K562 (cell line): Measurements from ENCODE around the gene UBN1. TPM values are rescaled to one million over a fixed set of nuclear protein-coding genes. Genes with fewer than 3 reads are reported as not detected.

Source experiments
- ATAC-seq: fragments of 200-7000 bp; cut with Tn5 transposase; 3 replicates; pipeline ENCODE4 v1.9.1; 2020; ENCODE audit warnings: moderate library complexity
- BruUV-seq: library from RNA; stranded (reverse); fragments of 400-500 nt; replicated peaks from 2 replicates; lab custom pipeline; 2021; lab: Mats Ljungman, UMichigan
- CTCF ChIA-PET: fragments of 300-600 bp; formaldehyde crosslinking; extraction: SDS; loops from one replicate; lab custom pipeline; 2021; ENCODE audit warnings: low intra/inter-chr PET ratio; lab: Yijun Ruan, JAX
- POLR2A ChIA-PET: fragments of 300-600, 350-650 bp; sonication (Branson Sonifier 250); formaldehyde crosslinking; extraction: SDS; loops from one replicate; lab custom pipeline; 2021; ENCODE audit warnings: antibody characterized with exemption, inconsistent platforms; lab: Yijun Ruan, JAX
- DNase-seq, 4 experiments: peaks; one replicate each; pipeline versions ENCODE4 v3.0.0 to v3.0.0-alpha.2; 2011 to 2018; ENCODE audit warnings: low spot score in 3 of 4, mixed read lengths in 3 of 4; ENCODE audit errors: extremely low read depth in 1 of 4
- FAIRE-seq: peaks from 2 replicates; lab custom pipeline; 2011; peaks lifted over from hg19 to GRCh38; lab: Jason Lieb, UNC
- H2AFZ ChIP-seq: 2 replicates; pipeline ENCODE4 v1.6.0; 2011; ENCODE audit warnings: low read depth, low read length, control low read depth, inconsistent platforms
- H3K27ac ChIP-seq: fragments of 200-600 bp; 3 replicates; pipeline ENCODE4 v1.8.0; 2011; ENCODE audit warnings: low read depth, mild to moderate bottlenecking, control low read depth, inconsistent platforms, low read length, moderate library complexity, mixed read lengths; ENCODE audit errors: extremely low read depth
- H3K27me3 ChIP-seq, 2 experiments: fragments of 300-600 bp in 1 of 2; 2 replicates in 1 of 2; 3 replicates in 1 of 2; pipeline versions ENCODE4 v1.6.0 to v1.8.0; 2011; ENCODE audit warnings: inconsistent platforms in 2 of 2, low read length in 2 of 2, mild to moderate bottlenecking in 1 of 2, mixed read lengths in 1 of 2, moderate library complexity in 1 of 2; ENCODE audit not compliant: control insufficient read depth in 2 of 2, insufficient read depth in 2 of 2
- H3K36me3 ChIP-seq: fragments of 300-600 bp; 3 replicates; pipeline ENCODE4 v1.8.0; 2011; ENCODE audit warnings: mild to moderate bottlenecking, low read length, inconsistent platforms; ENCODE audit not compliant: control insufficient read depth, insufficient read depth
- H3K4me1 ChIP-seq, 2 experiments: fragments of 200-600 bp in 1 of 2; replicated peaks in 1 of 2; 2 replicates in 1 of 2; 3 replicates in 1 of 2; pipeline versions ENCODE4 v1.5.1 to v1.8.0; 2011; ENCODE audit warnings: inconsistent platforms in 2 of 2, low read length in 2 of 2, mild to moderate bottlenecking in 1 of 2, mixed read lengths in 1 of 2, moderate library complexity in 1 of 2; ENCODE audit not compliant: control insufficient read depth in 2 of 2, insufficient read depth in 2 of 2
- H3K4me2 ChIP-seq: 2 replicates; pipeline ENCODE4 v1.6.1; 2011; ENCODE audit warnings: low read length, control low read depth, inconsistent platforms, mixed read lengths; ENCODE audit not compliant: insufficient read depth
- H3K4me3 ChIP-seq: fragments of 200-600 bp; sonication (generic), shearing (Covaris generic); 2 replicates; pipeline ENCODE4 v1.5.1; 2016; ENCODE audit warnings: control low read depth, inconsistent platforms
- H3K79me2 ChIP-seq: fragments of 200-600 bp; 3 replicates; pipeline ENCODE4 v1.8.0; 2011; ENCODE audit warnings: low read length, inconsistent platforms; ENCODE audit not compliant: control insufficient read depth, insufficient read depth
- H3K9ac ChIP-seq, 2 experiments: 2 replicates each; pipeline versions ENCODE4 v1.6.0 to v1.6.1; 2011; ENCODE audit warnings: low read depth in 2 of 2, low read length in 2 of 2, control low read depth in 1 of 2, inconsistent platforms in 1 of 2, mild to moderate bottlenecking in 1 of 2, mixed read lengths in 1 of 2; ENCODE audit not compliant: insufficient read depth in 1 of 2
- H3K9me1 ChIP-seq: one replicate; pipeline ENCODE4 v1.6.0; 2011; ENCODE audit warnings: inconsistent platforms, mild to moderate bottlenecking, low read length, moderate library complexity; ENCODE audit not compliant: control insufficient read depth, insufficient read depth
- H3K9me3 ChIP-seq: replicated peaks from 2 replicates; pipeline ENCODE4 v1.5.1; 2011; ENCODE audit warnings: low read depth, low read length, inconsistent platforms; ENCODE audit not compliant: control insufficient read depth, insufficient read depth
- H4K20me1 ChIP-seq: replicated peaks from 2 replicates; pipeline ENCODE4 v1.6.1; 2011; ENCODE audit warnings: low read length, inconsistent platforms, mixed read lengths; ENCODE audit not compliant: control insufficient read depth, insufficient read depth
- ATF3 ChIP-seq, 2 experiments: fragments of 450-650 bp in 1 of 2; sonication (generic) in 1 of 2; formaldehyde crosslinking in 1 of 2; IDR thresholded peaks in 1 of 2; conservative IDR thresholded peaks in 1 of 2; 2 replicates each; pipeline versions ENCODE4 v1.6.1 to v1.8.1; 2016 to 2023; ENCODE audit warnings: mild to moderate bottlenecking in 2 of 2, moderate library complexity in 2 of 2, inconsistent platforms in 1 of 2, missing genetic modification reagents in 1 of 2
- CBFA2T2 ChIP-seq: fragments of 450-650 bp; conservative IDR thresholded peaks from 2 replicates; pipeline ENCODE4 v1.6.1; 2017; ENCODE audit warnings: mild to moderate bottlenecking
- CREBBP ChIP-seq: IDR thresholded peaks from one replicate; pipeline ENCODE4 v1.6.1; 2012; ENCODE audit warnings: low read depth, mild to moderate bottlenecking, control low read depth, inconsistent platforms, low read length
- CSDE1 ChIP-seq, 2 experiments: fragments of 450-650 bp; IDR thresholded peaks; 2 replicates each; pipeline ENCODE4 v1.6.1; 2016; ENCODE audit warnings: mild to moderate bottlenecking in 1 of 2
- DMBX1 ChIP-seq: fragments of 250-450 bp; sonication (Bioruptor Pico); IDR thresholded peaks from 2 replicates; pipeline ENCODE4 v1.8.0; 2022; ENCODE audit warnings: inconsistent platforms, mild to moderate bottlenecking, moderate library complexity, borderline replicate concordance
- HMG20A ChIP-seq: fragments of 450-650 bp; formaldehyde crosslinking; conservative IDR thresholded peaks from 2 replicates; pipeline ENCODE4 v1.4.0; 2020; ENCODE audit warnings: mild to moderate bottlenecking, mixed read lengths
- HNRNPH1 ChIP-seq: fragments of 200-400 bp; formaldehyde crosslinking; optimal IDR thresholded peaks from 2 replicates; pipeline ENCODE3; 2017; ENCODE audit warnings: low read depth, mild to moderate bottlenecking, low read length, moderate library complexity
- ILK ChIP-seq: fragments of 450-650 bp; IDR thresholded peaks from 2 replicates; pipeline ENCODE4 v1.6.1; 2016; ENCODE audit warnings: missing genetic modification characterization, low read depth, mild to moderate bottlenecking, missing compliant biosample characterization, moderate library complexity, borderline replicate concordance
- NR1H2 ChIP-seq: sonication (generic); formaldehyde crosslinking; IDR thresholded peaks from 2 replicates; pipeline ENCODE4 v1.4.0; 2020; ENCODE audit warnings: mild to moderate bottlenecking, missing genetic modification reagents
- POLR2G ChIP-seq: fragments of 200-400 bp; formaldehyde crosslinking; IDR thresholded peaks from 2 replicates; pipeline ENCODE4 v1.6.1; 2017; ENCODE audit warnings: low read depth, mild to moderate bottlenecking, antibody characterized with exemption, low read length, moderate library complexity
- RBM15 ChIP-seq: fragments of 200-400 bp; formaldehyde crosslinking; IDR thresholded peaks from 2 replicates; pipeline ENCODE4 v1.6.1; 2018; ENCODE audit warnings: mild to moderate bottlenecking, low read length, moderate library complexity; ENCODE audit not compliant: insufficient read depth
- STAT5A ChIP-seq: IDR thresholded peaks from 2 replicates; pipeline ENCODE4 v1.6.1; 2012; ENCODE audit warnings: low read length, inconsistent platforms, borderline replicate concordance
- ZNF12 ChIP-seq: sonication (generic); formaldehyde crosslinking; IDR thresholded peaks from 2 replicates; pipeline ENCODE4 v1.4.0; 2020; ENCODE audit warnings: mild to moderate bottlenecking, missing genetic modification reagents
- ZNF311 ChIP-seq: fragments of 250-450 bp; sonication (Bioruptor Pico); IDR thresholded peaks from 2 replicates; pipeline ENCODE4 v1.4.0; 2020; ENCODE audit warnings: mild to moderate bottlenecking, moderate library complexity
- WGBS: fragments of 100-300 bp; shearing (Covaris generic); methylation state at CpG from one replicate; pipeline ENCODE4 v1.1.6; 2016; ENCODE audit warnings: low coverage, mixed read lengths; ENCODE audit not compliant: insufficient coverage; ENCODE audit errors: missing lambda C conversion rate; 5-methylcytosine and 5-hydroxymethylcytosine counted together
- in situ Hi-C: fragments of 300-500 bp; cut with MboI; formaldehyde crosslinking; loops from 4 replicates; pipeline ENCODE4 v1.15.0; 2018; ENCODE audit warnings: inconsistent platforms, mixed read lengths
- intact Hi-C: fragments of 100-400 bp; cut with micrococcal nuclease; formaldehyde crosslinking; loops from 2 replicates; pipeline ENCODE4 v1.14.2; 2022
- polyA plus RNA-seq, 8 experiments: library from polyadenylated mRNA; depleted of rRNA in 4 of 8; stranded (reverse) in 5 of 8; unstranded in 3 of 8; fragments of >200 nt; fragmentation: Nextera tagmentation in 2 of 8; fragmentation: Illumina TruSeq in 1 of 8; extraction: Ambion mirVana in 2 of 8; extraction: Trizol in 1 of 8; gene quantifications; 2 replicates each; pipeline versions ENCODE4 v1.2.1 to v1.2.3, GENCODE V29; 2011 to 2014; ENCODE audit warnings: inconsistent platforms in 1 of 8, missing spikeins in 1 of 8
- total RNA-seq, 7 experiments: library from RNA; depleted of rRNA in 6 of 7; stranded (reverse); fragments of >200 nt in 6 of 7; fragmentation: Illumina TruSeq in 2 of 7; extraction: Trizol in 2 of 7; gene quantifications; 2 replicates each; pipeline versions ENCODE4 v1.2.1 to v1.2.3, GENCODE V29; 2011 to 2021; ENCODE audit warnings: low replicate concordance in 1 of 7
- TF ChIP-seq, protein P1 (sequence below), 2 experiments: fragments of 450-650 bp; conservative IDR thresholded peaks; 2 replicates each; pipeline ENCODE4 v1.6.1; 2017; ENCODE audit warnings: mild to moderate bottlenecking in 2 of 2, moderate library complexity in 2 of 2
- TF ChIP-seq, protein P2 (sequence below): sonication (generic); formaldehyde crosslinking; IDR thresholded peaks from 2 replicates; pipeline ENCODE4 v1.8.1; 2023; ENCODE audit warnings: mild to moderate bottlenecking, missing genetic modification reagents
- TF ChIP-seq, protein P3 (sequence below): fragments of 250-450 bp; sonication (Bioruptor Pico); IDR thresholded peaks from 2 replicates; pipeline ENCODE4 v1.6.1; 2021; ENCODE audit warnings: mild to moderate bottlenecking

UBN1 gene
- total and polyA plus RNA-seq, 9 of the 15 experiments (the other 6 are each of a cell fraction or from before 2014, with no cell fraction given) = 1.5 to 45.7 (median 20.6) TPM

DNA sequence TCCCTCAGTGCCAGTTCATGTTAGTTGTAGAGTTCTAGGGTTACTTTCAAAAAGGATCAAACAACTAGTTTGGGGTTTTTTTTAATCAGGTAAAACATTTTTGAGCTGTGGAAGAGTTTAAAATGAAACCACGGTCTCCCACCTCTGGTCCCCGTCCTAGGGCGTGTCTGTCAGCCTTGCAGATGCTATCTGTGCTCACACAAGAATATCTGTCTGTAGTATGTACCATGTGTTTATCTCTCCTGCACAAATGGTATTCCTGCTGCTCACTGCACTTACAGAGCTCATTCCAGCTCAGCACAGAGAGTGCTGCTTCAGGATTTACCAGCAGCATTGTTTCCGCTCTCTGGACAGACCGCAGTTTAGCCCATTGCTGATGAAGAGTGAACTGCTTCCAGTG is 38.9 kb downstream of the UBN1 start:
- Histone ChIP-seq H3K27me3 (no peaks in the 10 kb centered on the region), H3K36me3 (peaks cover 51% of the 10 kb centered on the region)
- no TSS peak for BruUV-seq
- TF ChIP-seq HMG20A (CRISPR knock-in tag) (no peak), DMBX1 (CRISPR knock-in tag) (no peak), CBFA2T2 (peak; percentile 75), ZNF12 (CRISPR knock-in tag) (no peak), RBM15 (no peak), STAT5A (peak; percentile 62; the same call in 1 of the 2 replicates), HNRNPH1 (no peak), CSDE1 (IDR thresholded peaks at IDR 0.05) (no peak), ZNF311 (CRISPR knock-in tag) (no peak), ILK (tag) (no peak), CREBBP (no peak), NR1H2 (CRISPR knock-in tag) (no peak), ATF3 (IDR thresholded peaks at IDR 0.05) (no peak), ATF3 (CRISPR knock-in tag; conservative IDR thresholded peaks at IDR 0.05) (no peak), POLR2G (no peak)
- TF ChIP-seq, protein P1, sequence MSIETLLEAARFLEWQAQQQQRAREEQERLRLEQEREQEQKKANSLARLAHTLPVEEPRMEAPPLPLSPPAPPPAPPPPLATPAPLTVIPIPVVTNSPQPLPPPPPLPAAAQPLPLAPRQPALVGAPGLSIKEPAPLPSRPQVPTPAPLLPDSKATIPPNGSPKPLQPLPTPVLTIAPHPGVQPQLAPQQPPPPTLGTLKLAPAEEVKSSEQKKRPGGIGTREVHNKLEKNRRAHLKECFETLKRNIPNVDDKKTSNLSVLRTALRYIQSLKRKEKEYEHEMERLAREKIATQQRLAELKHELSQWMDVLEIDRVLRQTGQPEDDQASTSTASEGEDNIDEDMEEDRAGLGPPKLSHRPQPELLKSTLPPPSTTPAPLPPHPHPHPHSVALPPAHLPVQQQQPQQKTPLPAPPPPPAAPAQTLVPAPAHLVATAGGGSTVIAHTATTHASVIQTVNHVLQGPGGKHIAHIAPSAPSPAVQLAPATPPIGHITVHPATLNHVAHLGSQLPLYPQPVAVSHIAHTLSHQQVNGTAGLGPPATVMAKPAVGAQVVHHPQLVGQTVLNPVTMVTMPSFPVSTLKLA (conservative IDR thresholded peaks at IDR 0.05) = peak in 1 of 2 experiments; percentile 41; a peak in 1 of 4 replicates
- TF ChIP-seq, protein P2, sequence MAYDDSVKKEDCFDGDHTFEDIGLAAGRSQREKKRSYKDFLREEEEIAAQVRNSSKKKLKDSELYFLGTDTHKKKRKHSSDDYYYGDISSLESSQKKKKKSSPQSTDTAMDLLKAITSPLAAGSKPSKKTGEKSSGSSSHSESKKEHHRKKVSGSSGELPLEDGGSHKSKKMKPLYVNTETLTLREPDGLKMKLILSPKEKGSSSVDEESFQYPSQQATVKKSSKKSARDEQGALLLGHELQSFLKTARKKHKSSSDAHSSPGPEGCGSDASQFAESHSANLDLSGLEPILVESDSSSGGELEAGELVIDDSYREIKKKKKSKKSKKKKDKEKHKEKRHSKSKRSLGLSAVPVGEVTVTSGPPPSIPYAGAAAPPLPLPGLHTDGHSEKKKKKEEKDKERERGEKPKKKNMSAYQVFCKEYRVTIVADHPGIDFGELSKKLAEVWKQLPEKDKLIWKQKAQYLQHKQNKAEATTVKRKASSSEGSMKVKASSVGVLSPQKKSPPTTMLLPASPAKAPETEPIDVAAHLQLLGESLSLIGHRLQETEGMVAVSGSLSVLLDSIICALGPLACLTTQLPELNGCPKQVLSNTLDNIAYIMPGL = no peak
- TF ChIP-seq, protein P3, sequence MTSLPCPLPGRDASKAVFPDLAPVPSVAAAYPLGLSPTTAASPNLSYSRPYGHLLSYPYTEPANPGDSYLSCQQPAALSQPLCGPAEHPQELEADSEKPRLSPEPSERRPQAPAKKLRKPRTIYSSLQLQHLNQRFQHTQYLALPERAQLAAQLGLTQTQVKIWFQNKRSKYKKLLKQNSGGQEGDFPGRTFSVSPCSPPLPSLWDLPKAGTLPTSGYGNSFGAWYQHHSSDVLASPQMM (CRISPR knock-in tag) = no peak

More for the DNA sequence above, 38.9 kb downstream of the UBN1 start:
- Histone ChIP-seq H3K9ac (no peak overlapping the region; a peak in 1 of 4 replicates), H3K4me2 (peak overlapping the region; percentile 5), H3K4me1 (peaks cover 25 to 46% of the 10 kb centered on the region in 2 experiments; a peak in 4 of 5 replicates), H3K4me3 (no peak overlapping the region), H3K79me2 (no peaks in the 10 kb centered on the region), H2AFZ (no peak overlapping the region), H3K9me3 (peaks cover 7% of the 10 kb centered on the region; the same call in 1 of the 2 replicates), H3K9me1 (peaks cover 3% of the 10 kb centered on the region), H3K27ac (no peak overlapping the region), H4K20me1 (peaks cover 4% of the 10 kb centered on the region)
- intact Hi-C loops (loop anchor here (10.0 kb wide), 1 partner anchor 49 kb away; the partner anchor contains the start of gene PPL), in situ Hi-C loops (no loop called here)
- ATAC-seq (peak; percentile 90), FAIRE-seq (peak; percentile 96), DNase-seq (peak; percentile 60 to 78 (median 71))
- 6% methylated on average over 5 of the region's 5 CpGs for WGBS
- CTCF ChIA-PET = no interaction called here
- POLR2A ChIA-PET = interaction anchor here (0.6 to 3.6 kb wide), 6 partner anchors 10 to 471 kb away, joined by 3 to 19 read pairs (median 6); no protein-coding TSS in a partner anchor
